GM21381 (cell line): ENCODE results near the gene GLIS1.

Source experiments
- ATAC-seq: cut with Tn5 transposase; IDR thresholded peaks from one replicate; pipeline ENCODE4 v1.9.1; 2021; ENCODE audit warnings: mild to moderate bottlenecking, moderate library complexity; ENCODE audit not compliant: unreplicated experiment

Gene GLIS1

DNA sequence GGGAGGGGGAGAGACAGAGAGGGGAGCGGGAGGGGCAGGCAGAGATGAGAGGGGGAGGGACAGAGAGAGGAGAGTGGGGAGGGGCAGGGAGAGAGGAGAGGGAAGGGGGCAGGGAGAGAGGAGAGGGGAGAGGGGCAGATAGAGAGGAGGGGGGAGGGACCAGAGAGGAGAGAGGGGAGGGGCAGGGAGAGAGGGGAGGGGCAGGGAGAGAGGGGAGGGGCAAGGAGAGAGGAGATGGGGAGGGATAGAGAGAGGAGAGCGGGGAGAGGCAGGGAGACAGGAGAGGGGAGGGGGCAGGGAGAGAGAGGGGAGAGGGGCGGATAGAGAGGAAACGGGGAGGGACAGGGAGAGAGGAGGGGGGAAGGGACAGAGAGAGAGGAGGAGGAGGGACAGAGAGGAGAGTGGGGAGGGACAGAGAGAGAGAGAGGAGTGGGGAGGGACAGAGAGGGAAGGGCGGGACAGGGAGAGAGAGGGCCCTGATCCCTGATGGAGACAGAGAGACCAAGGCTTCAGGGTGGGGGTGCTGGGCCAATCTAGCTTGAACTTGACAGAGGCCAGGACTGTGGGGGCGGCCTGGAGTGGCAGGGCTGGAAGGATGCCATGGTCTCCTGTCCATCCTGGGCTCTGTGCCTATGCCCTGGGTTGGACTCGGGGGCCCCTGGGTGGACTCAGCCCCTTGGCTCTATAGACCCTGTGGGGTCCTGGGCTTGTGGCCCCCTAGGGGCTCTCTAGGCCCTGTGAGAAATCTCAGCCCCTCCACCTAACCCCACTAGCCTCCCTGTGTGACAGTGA is 236.1 kb downstream of the GLIS1 start:
- ATAC-seq, result no peak

GRCh38 chr1:53501065-53502005 is 237.6 kb downstream of the GLIS1 start:
- no peak for ATAC-seq

GRCh38 chr1:53500204-53501064 is 238.5 kb downstream of the GLIS1 start:
- no peak for ATAC-seq

DNA sequence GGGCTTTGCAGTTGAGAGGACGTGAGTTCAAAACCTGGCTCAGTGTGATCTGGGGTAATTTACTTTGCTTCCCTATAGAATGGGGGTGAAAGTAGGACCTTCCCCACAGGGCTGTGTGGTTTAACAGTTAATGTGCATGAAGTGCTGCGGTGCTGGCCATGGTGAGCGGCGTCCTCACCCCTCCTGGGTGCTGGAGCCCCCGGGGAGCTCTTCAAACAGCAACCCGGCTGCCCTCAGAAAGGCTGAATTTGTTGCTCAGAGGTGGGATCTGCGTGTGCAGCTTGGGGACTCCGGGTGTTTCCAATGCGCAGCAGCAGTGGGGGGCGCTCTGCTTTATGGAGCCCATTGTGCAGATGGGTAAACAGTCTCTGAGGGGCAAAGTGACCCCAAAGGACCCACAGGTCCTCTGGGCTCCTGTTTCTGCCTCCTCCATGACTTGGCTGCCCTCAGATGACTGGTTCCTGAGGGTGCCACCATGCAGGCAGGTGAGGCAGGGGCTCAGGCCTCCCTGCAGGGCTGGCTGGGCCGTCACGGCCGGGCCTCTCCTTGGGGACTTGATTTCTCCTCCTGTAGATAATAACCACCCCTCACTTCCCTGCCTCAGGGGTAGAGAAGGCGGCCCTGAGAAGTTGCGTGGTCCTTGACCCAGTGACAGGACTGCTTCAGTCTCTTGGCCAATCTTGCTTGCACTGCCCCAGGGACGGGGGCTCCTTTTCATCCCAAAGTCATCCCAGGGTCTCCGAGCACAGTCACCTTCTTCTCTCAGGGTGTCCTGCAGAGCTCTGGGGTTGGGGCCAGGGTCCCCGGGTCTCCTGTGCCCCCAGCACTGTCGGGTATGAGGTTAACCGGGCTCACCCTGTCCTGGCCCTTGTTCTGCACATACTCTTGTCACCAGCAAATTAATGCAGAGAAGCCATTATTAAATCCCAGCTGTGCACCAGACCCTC is 239.4 kb downstream of the GLIS1 start:
- no peak for ATAC-seq

DNA sequence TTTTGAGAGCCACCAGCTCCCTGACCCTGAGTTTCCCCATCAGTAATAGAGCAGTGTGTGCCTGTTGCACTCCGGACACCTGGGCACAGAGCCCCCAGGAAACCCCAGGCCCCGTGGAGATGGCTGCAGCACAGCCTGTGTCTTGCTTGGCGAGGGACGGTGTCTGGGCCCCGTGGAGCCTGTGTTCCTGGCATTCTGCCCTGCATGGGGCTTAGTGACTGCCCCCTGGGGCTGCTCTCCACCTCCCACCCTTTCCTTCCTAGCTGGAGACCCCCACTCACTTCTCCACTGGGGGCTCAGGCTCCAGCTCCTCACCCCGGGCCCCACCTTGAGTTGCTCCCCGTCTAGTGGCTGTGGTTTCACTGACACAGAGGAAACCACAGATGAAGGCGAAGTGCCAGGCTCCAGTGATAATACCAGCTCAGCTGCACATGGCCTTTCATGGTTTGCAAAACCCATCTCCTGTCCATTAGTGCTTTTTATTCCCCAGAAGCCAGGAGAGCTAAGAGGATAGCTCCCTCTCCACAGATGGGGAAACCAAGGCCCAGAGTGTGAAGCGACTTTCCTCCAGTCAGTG is 240.3 kb downstream of the GLIS1 start:
- no peak for ATAC-seq

GRCh38 chr1:53495633-53496345 is 243.2 kb downstream of the GLIS1 start:
- no peak for ATAC-seq

GRCh38 chr1:53490351-53490750 is 248.6 kb downstream of the GLIS1 start:
- no peak for ATAC-seq

DNA sequence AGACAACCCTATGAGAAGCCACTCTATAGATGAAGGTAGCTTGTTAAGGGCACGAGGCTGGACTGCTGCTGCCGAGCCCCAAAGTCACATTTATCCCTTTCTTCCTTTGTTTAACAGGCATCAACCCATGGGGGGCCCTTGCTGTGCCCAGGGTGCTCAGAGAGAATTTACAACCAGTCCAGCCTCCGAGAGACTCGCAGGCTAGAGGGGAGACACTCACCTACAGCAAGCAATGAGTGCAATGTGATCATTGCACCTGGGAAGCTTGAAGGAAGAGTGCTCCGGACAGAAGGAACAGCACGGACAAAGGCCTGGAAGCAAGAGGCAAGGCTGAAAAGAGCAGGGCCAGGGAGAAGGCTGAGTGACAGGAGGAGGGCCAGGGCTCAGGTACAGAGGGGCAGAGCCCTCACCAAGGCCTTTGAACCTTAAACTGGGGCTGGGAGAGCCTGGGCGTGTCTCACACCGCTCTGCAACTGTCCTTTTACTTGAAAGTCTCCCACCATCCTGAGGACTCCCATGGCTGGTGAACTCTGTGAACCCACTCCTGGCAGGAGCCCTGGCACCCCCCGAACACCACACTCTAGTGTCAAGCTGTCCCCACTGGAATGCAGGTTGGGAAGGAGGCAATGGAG is 252.5 kb downstream of the GLIS1 start:
- no peak for ATAC-seq

- ATAC-seq, result no peak
Observed at GRCh38 chr1:53485478-53486394, 253.2 kb downstream of the GLIS1 start.

- no peak for ATAC-seq
Observed at GRCh38 chr1:53484705-53485477, 254.1 kb downstream of the GLIS1 start.

GRCh38 chr1:53483656-53484055 is 255.3 kb downstream of the GLIS1 start:
- ATAC-seq, result no peak

- no peak for ATAC-seq
Observed at GRCh38 chr1:53483170-53483569, 255.8 kb downstream of the GLIS1 start.

GRCh38 chr1:53482441-53483153 is 256.4 kb downstream of the GLIS1 start:
- ATAC-seq, result no peak

- no peak for ATAC-seq
Observed at GRCh38 chr1:53481456-53481855, 257.5 kb downstream of the GLIS1 start.

DNA sequence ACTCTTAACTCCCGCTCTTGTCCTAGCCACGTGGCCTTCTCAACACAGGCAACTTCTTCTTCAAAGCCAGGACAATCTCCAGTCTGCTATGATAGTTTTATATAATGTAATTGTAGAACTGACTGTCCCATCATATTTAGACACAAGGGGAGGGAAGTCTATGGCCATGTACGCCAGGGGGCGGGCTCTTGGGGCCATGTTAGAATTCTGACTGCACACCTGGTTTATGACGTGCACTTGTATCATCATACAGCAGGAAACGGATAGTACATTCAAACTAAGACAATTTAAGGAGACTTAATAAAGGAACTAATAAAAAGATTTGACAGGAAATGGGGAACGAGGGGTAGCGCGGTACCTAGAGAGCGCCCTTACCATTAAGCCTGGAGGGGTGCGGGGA is 258.3 kb downstream of the GLIS1 start:
- no peak for ATAC-seq

DNA sequence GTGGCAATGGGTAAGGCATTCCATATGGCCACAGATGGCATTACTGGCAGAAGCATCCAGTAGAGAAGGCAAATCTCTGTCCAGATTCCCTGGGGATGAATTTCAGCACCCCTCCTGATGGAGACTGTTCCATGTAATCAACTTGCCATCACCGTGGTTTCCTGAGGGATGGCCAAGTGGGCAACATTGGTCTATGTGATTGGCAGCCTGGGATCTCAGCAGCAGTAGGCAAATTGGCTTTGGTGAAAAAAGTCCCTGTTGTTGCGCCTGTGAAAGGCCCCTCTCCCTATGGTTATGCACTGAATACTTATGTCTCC is 260.5 kb downstream of the GLIS1 start:
- ATAC-seq, result no peak
